Measurements from ENCODE around the gene TRIM47.
"Not testable (repeated sequence)": the region's sequence is repeated elsewhere in the genome, so short reads cannot be mapped to it uniquely, and the experiment has no call there.

The TRIM47 gene

GRCh38 chr17:75891022-75891604, 12.7 kb upstream of the TRIM47 start:
- no peak for DNase-seq

- no peak for DNase-seq
Observed at GRCh38 chr17:75889454-75889853, 11.1 kb upstream of the TRIM47 start.

DNA sequence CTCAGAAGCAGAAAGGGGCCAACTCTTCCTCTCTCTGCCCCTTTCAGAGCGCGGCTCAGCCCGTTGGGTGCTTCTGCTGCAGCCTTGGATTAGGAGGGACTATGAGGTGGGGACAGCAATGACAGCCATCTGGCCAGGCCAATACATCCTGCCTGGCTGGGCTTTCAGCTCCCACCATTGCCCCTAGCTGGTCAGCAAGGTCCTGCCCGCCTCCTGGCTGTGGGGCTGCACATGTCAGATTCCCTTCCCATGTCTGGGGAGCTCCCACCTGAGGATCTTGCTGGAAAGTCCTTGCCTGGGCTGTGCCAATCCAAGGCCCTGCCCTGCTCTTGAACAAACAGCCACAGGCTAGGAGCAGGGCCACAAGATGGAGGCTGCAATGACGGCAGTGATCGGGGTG, 10.1 kb upstream of the TRIM47 start:
- no peak for DNase-seq

- not testable (repeated sequence) for DNase-seq
Observed at GRCh38 chr17:75885860-75886259, 7.5 kb upstream of the TRIM47 start.

DNA sequence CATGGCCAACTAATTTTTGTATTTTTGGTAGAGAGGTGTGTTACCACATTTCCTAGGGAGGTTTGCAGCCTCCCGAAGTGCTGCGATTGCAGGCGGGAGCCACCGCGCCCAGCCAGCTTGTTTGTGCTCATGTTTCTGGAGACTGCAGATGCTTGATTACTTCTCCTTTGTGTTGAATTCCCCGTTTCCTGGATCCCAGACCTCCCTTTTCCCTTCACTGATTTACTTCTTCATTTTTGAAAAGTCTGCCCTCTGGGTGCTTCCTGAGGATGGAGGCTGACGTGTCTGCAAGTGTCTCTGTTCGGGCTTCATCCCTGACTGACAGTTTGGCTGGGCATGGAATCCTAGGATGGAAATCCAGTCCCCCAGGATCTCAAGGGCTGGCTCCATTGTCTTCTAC, 7.0 kb upstream of the TRIM47 start:
- DNase-seq, result no peak

- DNase-seq, result no peak
Observed at GRCh38 chr17:75881678-75882454, 3.5 kb upstream of the TRIM47 start.

DNA sequence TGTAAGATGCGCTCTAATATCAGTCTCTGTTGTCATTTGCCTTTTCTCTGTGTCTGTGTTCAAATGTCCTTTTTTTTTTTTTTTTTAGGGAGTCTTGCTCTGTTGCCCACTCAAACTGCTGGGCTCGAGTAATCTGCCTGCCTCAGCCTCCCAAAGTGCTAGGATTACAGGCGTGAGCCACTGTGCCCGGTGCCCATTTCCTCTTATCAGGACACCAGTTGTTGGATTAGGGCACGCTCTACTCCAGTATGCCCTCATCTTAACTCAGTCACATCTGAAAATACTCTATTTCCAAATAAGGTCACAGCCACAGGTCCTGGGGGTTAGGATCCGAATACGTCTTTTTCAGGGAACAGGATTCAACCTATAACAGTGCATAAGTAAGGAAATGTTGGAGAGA, 1.9 kb upstream of the TRIM47 start:
- no peak for DNase-seq

- no peak for DNase-seq
Observed at GRCh38 chr17:75877752-75878173, 618 bp downstream of the TRIM47 start.

- no peak for DNase-seq
Observed at GRCh38 chr17:75876938-75877751, 1.2 kb downstream of the TRIM47 start.

- DNase-seq, result no peak
Observed at GRCh38 chr17:75876190-75876937, 2.0 kb downstream of the TRIM47 start.

- no peak for DNase-seq
Observed at GRCh38 chr17:75875940-75876189, 2.5 kb downstream of the TRIM47 start.

- no peak for DNase-seq
Observed at GRCh38 chr17:75875182-75875939, 3.0 kb downstream of the TRIM47 start.

GRCh38 chr17:75874323-75875181, 3.8 kb downstream of the TRIM47 start:
- DNase-seq, result no peak

- no peak for DNase-seq
Observed at GRCh38 chr17:75873587-75874322, 4.6 kb downstream of the TRIM47 start.

- no peak for DNase-seq
Observed at GRCh38 chr17:75872434-75873351, 5.7 kb downstream of the TRIM47 start.

GRCh38 chr17:75870228-75870627, 8.2 kb downstream of the TRIM47 start:
- not testable (repeated sequence) for DNase-seq

- DNase-seq, result no peak
Observed at GRCh38 chr17:75869282-75870141, 8.9 kb downstream of the TRIM47 start.

GRCh38 chr17:75868730-75869281, 9.6 kb downstream of the TRIM47 start:
- not testable (repeated sequence) for DNase-seq
